ENCODE data around the gene DUOXA1. TPM values are rescaled to one million over a fixed set of nuclear protein-coding genes. Genes with fewer than 3 reads are reported as not detected.

Gene DUOXA1
- total and polyA plus RNA-seq, 2 donors (not counting 1 experiment from before 2014, with no cell fraction given) = not detected

- H3K79me2 ChIP-seq (ENCODE audit: control insufficient read depth, insufficient read depth, low read length) = no peaks in the 10 kb centered on the region
- no peaks in the 10 kb centered on the region for H3K27me3 ChIP-seq (ENCODE audit: control insufficient read depth, insufficient read depth, low read length)
- no peaks in the 10 kb centered on the region for H3K36me3 ChIP-seq (ENCODE audit: control insufficient read depth, insufficient read depth, low read length)
- no peak overlapping the region for H2AFZ ChIP-seq (ENCODE audit: low read length)
- H3K27ac ChIP-seq (ENCODE audit: insufficient read depth, low read length) = no peak overlapping the region
- H4K20me1 ChIP-seq (ENCODE audit: control insufficient read depth, extremely low read depth, insufficient read depth, low read length) = no peaks in the 10 kb centered on the region
- H3K4me2 ChIP-seq (ENCODE audit: extremely low read depth, insufficient read depth, low read length) = no peak overlapping the region
- H3K4me1 ChIP-seq (ENCODE audit: control insufficient read depth, extremely low read depth, insufficient read depth, low read length) = no peaks in the 10 kb centered on the region
- no peak overlapping the region for H3K4me3 ChIP-seq (replicated peaks in 1 of 4; ENCODE audit: control extremely low read depth in 1 of 4, insufficient read depth in 1 of 4, low read depth in 3 of 4, low read length in 4 of 4)
- DNase-seq (ENCODE audit: low read depth in 2 of 2) = no peak
- no peaks in the 10 kb centered on the region for H3K9me3 ChIP-seq (ENCODE audit: control insufficient read depth, insufficient read depth, low read depth, low read length)
- H3K9ac ChIP-seq (ENCODE audit: insufficient read depth, low read length) = no peak overlapping the region
- TF ChIP-seq EZH2 (IDR thresholded peaks at IDR 0.05; ENCODE audit: low read length, missing control alignments) (no peak), CTCF (conservative IDR thresholded peaks at IDR 0.05 in 1 of 2, IDR thresholded peaks at IDR 0.05 in 1 of 2; ENCODE audit: low read depth in 1 of 2, low read length in 2 of 2) (no peak)
Observed at GRCh38 chr15:45151998-45152828, 22.5 kb upstream of the DUOXA1 start.

DNA sequence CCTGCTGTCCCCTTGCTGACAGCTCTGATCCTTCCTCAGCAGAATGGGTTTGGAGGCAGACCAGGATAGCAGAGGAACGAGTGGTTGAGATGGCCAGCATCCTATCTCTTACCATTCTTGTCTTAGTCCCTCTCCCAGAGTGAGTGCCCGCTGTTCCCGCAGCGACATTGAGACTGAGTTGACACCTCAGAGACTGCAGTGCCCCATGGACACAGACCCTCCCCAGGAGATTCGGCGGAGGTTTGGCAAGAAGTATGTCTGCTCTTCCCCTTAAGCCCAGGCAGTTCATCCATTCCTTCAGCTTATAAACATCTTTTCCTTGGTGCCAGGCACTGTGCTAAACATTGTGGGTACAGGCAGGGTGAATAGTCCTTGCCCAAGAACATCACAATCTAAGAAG is 21.3 kb upstream of the DUOXA1 start:
- Histone ChIP-seq H4K20me1 (ENCODE audit: control insufficient read depth, extremely low read depth, insufficient read depth, low read length) (no peaks in the 10 kb centered on the region), H3K9ac (ENCODE audit: insufficient read depth, low read length) (no peak overlapping the region), H2AFZ (ENCODE audit: low read length) (no peak overlapping the region), H3K79me2 (ENCODE audit: control insufficient read depth, insufficient read depth, low read length) (no peaks in the 10 kb centered on the region), H3K4me1 (ENCODE audit: control insufficient read depth, extremely low read depth, insufficient read depth, low read length) (no peaks in the 10 kb centered on the region), H3K4me2 (ENCODE audit: extremely low read depth, insufficient read depth, low read length) (no peak overlapping the region), H3K27ac (ENCODE audit: insufficient read depth, low read length) (no peak overlapping the region), H3K4me3 (replicated peaks in 1 of 4; ENCODE audit: control extremely low read depth in 1 of 4, insufficient read depth in 1 of 4, low read depth in 3 of 4, low read length in 4 of 4) (no peak overlapping the region), H3K36me3 (ENCODE audit: control insufficient read depth, insufficient read depth, low read length) (no peaks in the 10 kb centered on the region), H3K9me3 (ENCODE audit: control insufficient read depth, insufficient read depth, low read depth, low read length) (no peaks in the 10 kb centered on the region), H3K27me3 (ENCODE audit: control insufficient read depth, insufficient read depth, low read length) (no peaks in the 10 kb centered on the region)
- TF ChIP-seq CTCF (conservative IDR thresholded peaks at IDR 0.05 in 1 of 2, IDR thresholded peaks at IDR 0.05 in 1 of 2; ENCODE audit: low read depth in 1 of 2, low read length in 2 of 2) (no peak), EZH2 (IDR thresholded peaks at IDR 0.05; ENCODE audit: low read length, missing control alignments) (no peak)
- DNase-seq (ENCODE audit: low read depth in 2 of 2) = no peak

GRCh38 chr15:45150481-45150880 is 20.8 kb upstream of the DUOXA1 start:
- no peaks in the 10 kb centered on the region for H3K9me3 ChIP-seq (ENCODE audit: control insufficient read depth, insufficient read depth, low read depth, low read length)
- H3K36me3 ChIP-seq (ENCODE audit: control insufficient read depth, insufficient read depth, low read length) = no peaks in the 10 kb centered on the region
- H3K79me2 ChIP-seq (ENCODE audit: control insufficient read depth, insufficient read depth, low read length) = no peaks in the 10 kb centered on the region
- H3K4me2 ChIP-seq (ENCODE audit: extremely low read depth, insufficient read depth, low read length) = no peak overlapping the region
- H3K27me3 ChIP-seq (ENCODE audit: control insufficient read depth, insufficient read depth, low read length) = no peaks in the 10 kb centered on the region
- no peaks in the 10 kb centered on the region for H3K4me1 ChIP-seq (ENCODE audit: control insufficient read depth, extremely low read depth, insufficient read depth, low read length)
- no peak overlapping the region for H2AFZ ChIP-seq (ENCODE audit: low read length)
- no peak overlapping the region for H3K27ac ChIP-seq (ENCODE audit: insufficient read depth, low read length)
- H4K20me1 ChIP-seq (ENCODE audit: control insufficient read depth, extremely low read depth, insufficient read depth, low read length) = no peaks in the 10 kb centered on the region
- TF ChIP-seq EZH2 (IDR thresholded peaks at IDR 0.05; ENCODE audit: low read length, missing control alignments) (no peak), CTCF (conservative IDR thresholded peaks at IDR 0.05 in 1 of 2, IDR thresholded peaks at IDR 0.05 in 1 of 2; ENCODE audit: low read depth in 1 of 2, low read length in 2 of 2) (no peak)
- H3K9ac ChIP-seq (ENCODE audit: insufficient read depth, low read length) = no peak overlapping the region
- H3K4me3 ChIP-seq (replicated peaks in 1 of 4; ENCODE audit: control extremely low read depth in 1 of 4, insufficient read depth in 1 of 4, low read depth in 3 of 4, low read length in 4 of 4) = no peak overlapping the region
- DNase-seq (ENCODE audit: low read depth in 2 of 2) = peak in 1 of 2 donors; percentile 39
